Esophagus muscularis mucosa (tissue), 4 donors: ENCODE measurements around the gene BMAL1.

Experiments used
- EP300 ChIP-seq: sonication (generic); formaldehyde crosslinking; IDR thresholded peaks from one replicate; pipeline ENCODE4 v1.6.1; 2017; ENCODE audit warnings: antibody characterized with exemption
- POLR2A ChIP-seq: fragments of 450-650 bp; IDR thresholded peaks from one replicate; pipeline ENCODE4 v1.6.1; 2017; ENCODE audit warnings: antibody characterized with exemption, moderate library complexity, mild to moderate bottlenecking, low read depth
- POLR2AphosphoS5 ChIP-seq, 2 donors: sonication (generic); formaldehyde crosslinking; IDR thresholded peaks; one replicate each; pipeline ENCODE4 v1.6.1; 2017; ENCODE audit warnings: antibody characterized with exemption in 2 of 2
- TF ChIP-seq, protein P1 (sequence below), 3 experiments: fragments of 200-600 bp in 2 of 3; fragments of 450-650 bp in 1 of 3; sonication (generic) in 2 of 3; IDR thresholded peaks; one replicate each; pipeline ENCODE4 v1.5.1; 2017 to 2019; ENCODE audit warnings: antibody characterized with exemption in 3 of 3, mild to moderate bottlenecking in 2 of 3, moderate library complexity in 1 of 3

- TF ChIP-seq, protein P1, sequence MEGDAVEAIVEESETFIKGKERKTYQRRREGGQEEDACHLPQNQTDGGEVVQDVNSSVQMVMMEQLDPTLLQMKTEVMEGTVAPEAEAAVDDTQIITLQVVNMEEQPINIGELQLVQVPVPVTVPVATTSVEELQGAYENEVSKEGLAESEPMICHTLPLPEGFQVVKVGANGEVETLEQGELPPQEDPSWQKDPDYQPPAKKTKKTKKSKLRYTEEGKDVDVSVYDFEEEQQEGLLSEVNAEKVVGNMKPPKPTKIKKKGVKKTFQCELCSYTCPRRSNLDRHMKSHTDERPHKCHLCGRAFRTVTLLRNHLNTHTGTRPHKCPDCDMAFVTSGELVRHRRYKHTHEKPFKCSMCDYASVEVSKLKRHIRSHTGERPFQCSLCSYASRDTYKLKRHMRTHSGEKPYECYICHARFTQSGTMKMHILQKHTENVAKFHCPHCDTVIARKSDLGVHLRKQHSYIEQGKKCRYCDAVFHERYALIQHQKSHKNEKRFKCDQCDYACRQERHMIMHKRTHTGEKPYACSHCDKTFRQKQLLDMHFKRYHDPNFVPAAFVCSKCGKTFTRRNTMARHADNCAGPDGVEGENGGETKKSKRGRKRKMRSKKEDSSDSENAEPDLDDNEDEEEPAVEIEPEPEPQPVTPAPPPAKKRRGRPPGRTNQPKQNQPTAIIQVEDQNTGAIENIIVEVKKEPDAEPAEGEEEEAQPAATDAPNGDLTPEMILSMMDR (IDR thresholded peaks at IDR 0.05) = no peak
- no peak for TF ChIP-seq POLR2A
- no peak for TF ChIP-seq POLR2AphosphoS5 (IDR thresholded peaks at IDR 0.05)
- TF ChIP-seq EP300 = no peak
These were observed 27.6 kb upstream of the BMAL1 start for GRCh38 chr11:13249992-13250391.
